ENCODE measurements around the gene MUSTN1. TPM values are rescaled to one million over a fixed set of nuclear protein-coding genes. Genes with fewer than 3 reads are reported as not detected.
A peak's percentile ranks its signal among the peaks of the same experiment; 100 is the strongest.

The MUSTN1 gene
- total RNA-seq, 1 donor from 2014 or later: not detected

GRCh38 chr3:52852419-52852818 is 17.6 kb upstream of the MUSTN1 start:
- DNase-seq (ENCODE audit: low read depth, low spot score): no peak

GRCh38 chr3:52851348-52851747 is 16.5 kb upstream of the MUSTN1 start:
- DNase-seq (ENCODE audit: low read depth, low spot score): peak; percentile 13

GRCh38 chr3:52849656-52850055 is 14.8 kb upstream of the MUSTN1 start:
- DNase-seq (ENCODE audit: low read depth, low spot score): no peak

- DNase-seq (ENCODE audit: low read depth, low spot score): no peak
Measured at GRCh38 chr3:52848617-52849016, 13.8 kb upstream of the MUSTN1 start.

- no peak for DNase-seq (ENCODE audit: low read depth, low spot score)
Measured at GRCh38 chr3:52847726-52848125, 12.9 kb upstream of the MUSTN1 start.

GRCh38 chr3:52847241-52847640 is 12.4 kb upstream of the MUSTN1 start:
- no peak for DNase-seq (ENCODE audit: low read depth, low spot score)

GRCh38 chr3:52846432-52846965 is 11.7 kb upstream of the MUSTN1 start:
- no peak for DNase-seq (ENCODE audit: low read depth, low spot score)

- no peak for DNase-seq (ENCODE audit: low read depth, low spot score)
Measured at GRCh38 chr3:52845691-52846431, 11.0 kb upstream of the MUSTN1 start.

- no peak for DNase-seq (ENCODE audit: low read depth, low spot score)
Measured at GRCh38 chr3:52845157-52845556, 10.3 kb upstream of the MUSTN1 start.

- no peak for DNase-seq (ENCODE audit: low read depth, low spot score)
Measured at GRCh38 chr3:52844290-52844975, 9.6 kb upstream of the MUSTN1 start.

GRCh38 chr3:52843881-52844280 is 9.1 kb upstream of the MUSTN1 start:
- no peak for DNase-seq (ENCODE audit: low read depth, low spot score)

GRCh38 chr3:52843108-52843865 is 8.5 kb upstream of the MUSTN1 start:
- no peak for DNase-seq (ENCODE audit: low read depth, low spot score)

GRCh38 chr3:52842424-52842823 is 7.6 kb upstream of the MUSTN1 start:
- DNase-seq (ENCODE audit: low read depth, low spot score): no peak

GRCh38 chr3:52841981-52842340 is 7.1 kb upstream of the MUSTN1 start:
- no peak for DNase-seq (ENCODE audit: low read depth, low spot score)

GRCh38 chr3:52841211-52841980 is 6.6 kb upstream of the MUSTN1 start:
- no peak for DNase-seq (ENCODE audit: low read depth, low spot score)

GRCh38 chr3:52839892-52840545 is 5.2 kb upstream of the MUSTN1 start:
- DNase-seq (ENCODE audit: low read depth, low spot score): no peak

GRCh38 chr3:52839268-52839575 is 4.4 kb upstream of the MUSTN1 start:
- DNase-seq (ENCODE audit: low read depth, low spot score): no peak

GRCh38 chr3:52838561-52839267 is 3.9 kb upstream of the MUSTN1 start:
- DNase-seq (ENCODE audit: low read depth, low spot score): no peak

GRCh38 chr3:52836986-52837385 is 2.2 kb upstream of the MUSTN1 start:
- DNase-seq (ENCODE audit: low read depth, low spot score): no peak

- DNase-seq (ENCODE audit: low read depth, low spot score): no peak
Measured at GRCh38 chr3:52836471-52836845, 1.6 kb upstream of the MUSTN1 start.
